NCI-H748 (cell line): ENCODE measurements around the gene SELENOW.
"Not testable (repeated sequence)": the region's sequence is repeated elsewhere in the genome, so short reads cannot be mapped to it uniquely, and the experiment has no call there.

Experiments
- DNase-seq: peaks from one replicate; lab custom pipeline; 2025; ENCODE audit not compliant: unreplicated experiment; lab: John Stamatoyannopoulos, UW

Gene SELENOW

DNA sequence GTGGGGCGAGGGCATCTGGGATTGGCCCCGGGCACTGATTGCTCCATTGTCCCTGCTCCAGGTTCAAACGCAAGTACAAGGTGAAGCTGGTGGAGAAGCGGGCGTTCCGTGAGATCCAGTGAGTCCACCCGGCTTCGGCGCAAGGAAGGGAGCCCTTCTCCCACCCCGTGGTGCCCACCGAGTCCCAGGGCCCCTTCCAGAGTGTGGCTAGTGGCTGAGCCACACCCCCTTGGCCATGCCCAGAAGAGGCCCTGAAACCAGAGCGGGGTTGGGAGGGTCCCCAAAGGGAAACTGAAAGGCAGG lies 21.9 kb upstream of the SELENOW start:
- DNase-seq: no peak

DNA sequence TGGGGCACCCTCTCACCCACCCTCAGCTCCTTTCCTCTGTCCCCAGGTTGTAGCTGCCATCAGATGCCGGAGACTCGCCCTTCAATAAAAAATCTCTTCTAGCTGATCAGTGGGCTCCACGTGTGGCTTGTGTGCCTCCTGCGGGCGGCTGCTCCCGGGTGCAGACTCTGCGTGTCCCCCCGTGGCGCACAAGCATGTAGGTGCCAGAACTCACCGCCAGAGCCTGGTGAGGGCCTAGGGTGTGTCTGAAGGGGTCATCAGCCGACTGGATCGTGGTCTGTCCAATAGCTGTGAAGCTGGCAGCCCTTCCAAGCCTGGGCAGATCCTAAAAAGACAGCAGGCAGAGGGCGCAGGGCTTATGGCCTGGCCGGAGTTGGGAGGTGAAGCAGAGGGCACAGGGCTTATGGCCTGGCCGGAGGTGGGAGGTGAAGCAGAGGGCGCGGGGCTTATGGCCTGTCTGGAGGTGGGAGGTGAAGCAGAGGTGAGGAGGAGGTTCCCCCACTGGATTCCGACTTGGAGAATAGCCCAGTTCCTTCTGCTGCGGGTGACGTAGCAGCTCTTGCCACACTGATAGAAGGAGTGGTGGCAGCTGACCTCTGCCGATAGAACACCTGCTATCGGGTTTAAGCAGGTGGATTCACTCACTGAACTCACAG lies 21.4 kb upstream of the SELENOW start:
- DNase-seq: no peak

DNA sequence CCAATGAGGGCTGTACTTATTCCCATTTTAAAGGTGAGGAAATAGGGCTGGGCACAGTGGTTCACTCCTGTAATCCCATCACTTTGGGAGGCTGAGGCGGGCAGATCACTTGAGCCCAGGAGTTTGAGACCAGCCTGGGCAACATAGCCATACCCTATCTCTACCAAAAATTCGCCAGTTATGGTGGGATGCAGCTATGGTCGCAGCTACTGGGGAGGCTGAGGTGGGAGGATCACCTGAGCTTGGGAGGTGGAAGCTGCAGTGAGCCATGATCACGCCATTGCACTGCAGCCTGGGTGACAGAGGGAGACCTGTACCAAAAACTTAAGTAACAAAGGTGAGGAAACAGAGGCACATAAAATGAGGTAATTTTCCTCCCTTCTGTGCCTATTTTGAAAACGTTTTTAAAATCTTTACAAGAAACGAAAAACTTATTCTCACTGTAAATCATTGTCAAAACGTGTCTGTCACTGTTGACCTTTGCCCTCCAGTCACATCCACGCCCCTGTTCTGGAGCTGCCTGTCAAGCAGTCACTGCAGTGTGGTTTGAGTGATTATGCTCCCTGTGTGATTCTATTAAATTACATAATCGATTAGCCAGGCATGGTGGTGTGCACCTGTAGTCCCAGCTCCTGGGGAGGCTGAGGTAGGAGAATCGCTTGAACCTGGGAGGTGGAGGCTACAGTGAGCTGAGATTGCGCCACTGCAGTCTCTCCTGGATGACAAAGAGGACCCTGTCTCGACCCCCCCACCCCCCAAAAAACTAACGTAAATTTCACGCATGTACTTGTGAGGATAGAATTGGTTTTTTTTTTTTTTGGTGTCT lies 20.7 kb upstream of the SELENOW start:
- DNase-seq: no peak

DNA sequence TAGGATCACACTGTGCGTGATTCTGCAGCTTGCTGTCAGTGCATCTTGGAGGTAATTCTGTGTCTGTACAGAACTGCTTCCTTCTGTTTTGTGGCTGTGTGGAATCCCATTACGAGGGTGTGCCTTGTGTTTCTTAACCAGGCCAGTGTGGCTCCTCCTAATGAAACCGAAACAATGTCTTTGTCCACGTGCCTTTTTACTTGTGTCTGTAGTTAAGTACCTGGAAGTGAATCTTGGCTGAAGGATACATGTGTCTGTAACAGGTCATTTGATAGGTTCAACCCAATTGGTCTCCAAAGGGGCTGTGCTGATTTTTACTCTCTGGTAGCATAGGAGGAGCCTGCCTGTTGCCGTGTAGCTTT lies 20.1 kb upstream of the SELENOW start:
- DNase-seq: no peak

DNA sequence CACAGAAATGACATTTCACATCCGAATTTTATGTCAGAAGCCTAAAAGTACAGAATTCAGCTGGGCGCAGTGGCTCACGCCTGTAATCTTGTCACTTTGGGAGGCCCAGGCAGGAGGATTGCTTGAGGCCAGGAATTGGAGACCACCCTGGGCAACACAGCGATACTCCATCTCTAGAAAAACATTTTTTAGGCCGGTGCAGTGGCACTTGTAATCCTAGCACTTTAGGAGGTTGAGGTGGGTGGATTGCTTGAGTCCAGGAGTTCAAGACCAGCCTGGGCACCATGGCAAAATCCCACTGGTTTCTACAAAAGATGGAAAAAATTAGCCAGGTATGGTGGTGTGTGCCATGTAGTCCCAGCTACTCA lies 17.9 kb upstream of the SELENOW start:
- DNase-seq: no peak

GRCh38 chr19:47761566-47761965 lies 16.9 kb upstream of the SELENOW start:
- no peak for DNase-seq

- DNase-seq: no peak
These were observed 16.4 kb upstream of the SELENOW start for GRCh38 chr19:47762151-47762550.

- DNase-seq: no peak
These were observed 15.7 kb upstream of the SELENOW start for GRCh38 chr19:47762615-47763308.

- DNase-seq: not testable (repeated sequence)
These were observed 13.8 kb upstream of the SELENOW start for GRCh38 chr19:47764705-47765104.

DNA sequence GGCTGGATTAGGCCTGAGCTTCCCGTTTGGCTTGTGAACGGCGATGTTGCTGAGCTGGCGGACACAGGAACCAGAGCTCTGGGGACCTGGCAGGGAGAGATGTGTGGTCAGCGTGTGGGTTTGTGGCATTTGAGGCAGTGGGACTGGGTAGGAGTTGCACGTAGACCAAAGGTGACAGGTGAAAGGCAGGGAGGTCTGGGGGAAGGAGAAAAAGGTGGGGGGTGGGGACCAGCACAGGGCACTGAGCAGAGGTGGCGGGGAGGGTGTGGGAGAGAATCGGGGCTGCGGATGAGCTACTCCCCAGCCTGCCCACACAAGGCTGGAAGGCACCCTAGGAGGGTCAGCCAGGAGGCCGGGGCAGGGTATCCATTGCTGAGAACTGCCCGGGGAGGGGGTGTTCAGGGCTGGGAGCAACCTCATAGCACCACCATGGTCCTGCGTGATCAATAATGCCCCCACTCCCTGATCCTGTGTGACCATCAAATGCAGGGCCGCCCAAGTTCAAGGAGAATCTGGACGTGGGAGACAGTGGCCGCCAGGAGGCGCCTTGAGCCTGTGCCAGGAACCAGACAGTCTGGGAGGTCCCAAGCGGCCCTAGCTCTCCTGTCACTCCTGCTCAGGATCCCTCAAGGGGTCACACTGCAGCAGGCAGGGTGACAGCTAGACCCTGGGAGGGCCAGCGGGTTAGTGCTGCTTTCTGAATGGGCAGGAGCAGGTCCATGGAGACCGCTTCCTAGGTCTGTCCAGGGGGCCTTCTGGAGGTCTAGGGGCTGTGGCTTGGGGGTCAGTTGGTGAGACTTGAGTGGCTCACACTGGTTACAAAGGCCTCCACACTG lies 12.8 kb upstream of the SELENOW start:
- DNase-seq: peak; percentile 76

- DNase-seq: no peak
These were observed 12.2 kb upstream of the SELENOW start for GRCh38 chr19:47766359-47766620.

DNA sequence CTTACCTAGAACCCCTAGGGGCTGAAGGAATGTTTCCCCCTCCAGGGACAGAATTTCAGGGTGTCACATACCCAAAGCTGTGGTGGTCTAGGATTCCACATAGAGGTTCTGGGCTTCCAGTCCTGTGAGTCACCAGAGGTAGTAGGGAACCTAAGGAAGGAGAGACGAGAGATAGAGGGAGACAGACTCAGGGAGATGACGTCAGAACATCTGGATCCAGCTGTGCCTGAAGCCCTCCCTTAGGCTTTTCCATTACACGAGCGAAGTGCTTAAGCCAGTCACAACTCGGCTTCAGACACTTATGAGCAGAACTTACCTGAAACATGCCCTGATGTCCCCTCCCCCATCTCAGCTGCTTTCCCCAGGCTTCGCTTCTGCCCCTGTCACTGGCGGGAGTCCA lies 11.8 kb upstream of the SELENOW start:
- DNase-seq: no peak

- no peak for DNase-seq
These were observed 11.2 kb upstream of the SELENOW start for GRCh38 chr19:47767349-47767748.

- no peak for DNase-seq
These were observed 9.9 kb upstream of the SELENOW start for GRCh38 chr19:47768604-47769003.

DNA sequence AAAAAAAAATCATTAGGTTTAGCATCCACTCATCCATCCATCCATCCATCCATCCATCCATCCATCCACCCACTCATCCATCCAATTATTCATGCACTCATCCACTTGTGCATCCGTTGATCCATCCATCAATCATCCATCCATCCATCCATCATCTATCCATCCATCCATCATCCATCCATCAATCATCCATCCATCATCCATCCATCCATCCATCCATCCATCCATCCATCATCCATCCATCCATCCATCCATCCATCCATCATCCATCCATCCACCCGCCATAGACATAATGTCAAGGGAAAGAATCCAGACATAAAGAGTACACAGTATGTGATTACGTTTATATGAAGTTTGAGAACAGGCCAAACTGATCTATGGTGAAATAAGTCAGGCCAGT lies 9.0 kb upstream of the SELENOW start:
- DNase-seq: no peak

- DNase-seq: not testable (repeated sequence)
These were observed 7.2 kb upstream of the SELENOW start for GRCh38 chr19:47771291-47771690.

- peak; percentile 99 for DNase-seq
These were observed 1.9 kb upstream of the SELENOW start for GRCh38 chr19:47776568-47776967.

- DNase-seq: peak; percentile 47
These were observed 1.1 kb upstream of the SELENOW start for GRCh38 chr19:47777245-47778048.

GRCh38 chr19:47778954-47779351 lies 450 bp downstream of the SELENOW start:
- DNase-seq: peak; percentile 50

GRCh38 chr19:47779524-47780214 lies 1.2 kb downstream of the SELENOW start:
- DNase-seq: no peak
